Rectal smooth muscle tissue (tissue), 1 donor: ENCODE measurements around the gene THAP4.

Source experiments
- H3K27ac ChIP-seq: one replicate; pipeline ENCODE4 v1.7.0; 2013; ENCODE audit warnings: low read depth, low read length, inconsistent platforms
- H3K27me3 ChIP-seq: one replicate; pipeline ENCODE4 v1.7.0; 2013; ENCODE audit warnings: low read length; ENCODE audit not compliant: control insufficient read depth, insufficient read depth
- H3K36me3 ChIP-seq: one replicate; pipeline ENCODE4 v1.7.0; 2013; ENCODE audit warnings: low read length; ENCODE audit not compliant: control insufficient read depth, insufficient read depth
- H3K4me1 ChIP-seq: one replicate; pipeline ENCODE4 v1.7.0; 2013; ENCODE audit warnings: low read length; ENCODE audit not compliant: control insufficient read depth, insufficient read depth
- H3K4me3 ChIP-seq: one replicate; pipeline ENCODE4 v1.7.0; 2013; ENCODE audit warnings: low read length
- H3K9ac ChIP-seq: one replicate; pipeline ENCODE4 v1.7.0; 2013; ENCODE audit warnings: low read length

Gene THAP4

DNA sequence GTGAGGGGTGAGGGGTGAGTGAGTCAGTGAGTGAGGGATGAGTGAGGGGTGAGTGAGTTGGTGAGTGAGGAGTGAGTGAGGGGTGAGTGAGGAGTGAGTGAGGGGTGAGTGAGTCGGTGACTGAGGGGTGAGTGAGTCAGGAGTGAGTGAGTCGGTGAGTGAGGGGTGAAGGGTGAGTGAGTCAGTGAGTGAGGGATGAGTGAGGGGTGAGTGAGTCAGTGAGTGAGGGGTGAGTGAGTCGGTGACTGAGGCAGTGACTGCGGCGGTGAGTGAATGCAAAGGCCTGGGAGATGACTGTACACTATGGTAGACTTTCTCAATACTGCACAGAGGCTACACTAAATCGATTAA, 16.6 kb downstream of the THAP4 start:
- H3K9ac ChIP-seq, result no peak overlapping the region
- H3K4me1 ChIP-seq, result no peaks in the 10 kb centered on the region
- peaks cover 3% of the 10 kb centered on the region for H3K36me3 ChIP-seq
- H3K4me3 ChIP-seq, result no peak overlapping the region
- no peaks in the 10 kb centered on the region for H3K27me3 ChIP-seq
- no peak overlapping the region for H3K27ac ChIP-seq

DNA sequence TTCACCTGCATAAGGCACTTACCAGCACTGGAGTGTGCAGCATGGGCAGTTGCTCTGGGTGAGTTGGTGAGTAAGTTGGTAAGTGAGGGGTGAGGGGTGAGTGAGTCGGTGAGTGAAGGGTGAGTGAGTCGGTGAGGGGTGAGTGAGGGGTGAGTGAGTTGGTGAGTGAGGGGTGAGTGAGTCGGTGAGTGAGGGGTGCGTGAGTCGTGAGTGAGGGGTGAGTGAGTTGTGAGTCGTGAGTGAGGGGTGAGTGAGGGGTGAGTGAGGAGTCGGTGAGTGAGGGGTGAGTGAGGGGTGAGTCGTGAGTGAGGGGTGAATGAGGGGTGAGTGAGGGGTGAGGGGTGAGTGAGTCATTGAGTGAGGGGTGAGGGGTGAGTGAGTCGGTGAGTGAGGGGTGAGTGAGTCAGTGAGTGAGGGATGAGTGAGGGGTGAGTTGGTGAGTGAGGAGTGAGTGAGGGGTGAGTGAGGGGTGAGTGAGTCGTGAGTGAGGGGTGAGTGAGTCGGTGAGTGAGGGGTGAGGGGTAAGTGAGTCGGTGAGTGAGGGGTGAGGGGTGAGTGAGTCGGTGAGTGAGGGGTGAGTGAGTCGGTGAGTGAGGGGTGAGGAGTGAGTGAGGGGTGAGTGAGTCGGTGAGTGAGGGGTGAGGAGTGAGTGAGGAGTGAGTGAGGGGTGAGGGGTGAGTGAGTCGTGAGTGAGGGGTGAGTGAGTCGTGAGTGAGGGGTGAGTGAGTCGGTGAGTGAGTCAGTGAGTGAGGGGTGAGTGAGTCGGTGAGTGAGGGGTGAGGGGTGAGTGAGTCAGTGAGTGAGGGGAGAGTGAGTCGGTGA, 17.1 kb downstream of the THAP4 start:
- H3K4me3 ChIP-seq, result no peak overlapping the region
- no peaks in the 10 kb centered on the region for H3K27me3 ChIP-seq
- H3K36me3 ChIP-seq, result peaks cover 3% of the 10 kb centered on the region
- H3K4me1 ChIP-seq, result no peaks in the 10 kb centered on the region
- H3K27ac ChIP-seq, result no peak overlapping the region
- no peak overlapping the region for H3K9ac ChIP-seq

DNA sequence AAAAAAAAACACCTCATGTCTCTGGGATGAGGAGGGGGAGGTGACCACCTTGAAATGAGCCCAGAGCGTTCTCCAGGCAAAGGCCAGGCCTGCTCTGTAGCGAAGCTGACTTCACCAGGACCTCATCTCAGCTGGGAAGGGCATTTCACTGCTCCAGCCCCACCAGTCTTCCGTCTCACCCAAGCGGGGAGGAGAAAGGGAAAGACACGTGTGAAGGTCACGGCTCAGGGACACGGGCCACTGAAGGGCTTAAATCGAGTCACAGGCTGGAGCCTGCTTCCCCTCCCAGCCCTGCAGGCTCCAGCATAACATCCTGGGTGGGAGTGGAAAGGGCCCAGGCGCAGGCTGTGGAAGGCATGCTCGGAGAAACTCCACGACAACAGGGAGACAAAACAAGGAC, 18.1 kb downstream of the THAP4 start:
- H3K4me3 ChIP-seq, result no peak overlapping the region

DNA sequence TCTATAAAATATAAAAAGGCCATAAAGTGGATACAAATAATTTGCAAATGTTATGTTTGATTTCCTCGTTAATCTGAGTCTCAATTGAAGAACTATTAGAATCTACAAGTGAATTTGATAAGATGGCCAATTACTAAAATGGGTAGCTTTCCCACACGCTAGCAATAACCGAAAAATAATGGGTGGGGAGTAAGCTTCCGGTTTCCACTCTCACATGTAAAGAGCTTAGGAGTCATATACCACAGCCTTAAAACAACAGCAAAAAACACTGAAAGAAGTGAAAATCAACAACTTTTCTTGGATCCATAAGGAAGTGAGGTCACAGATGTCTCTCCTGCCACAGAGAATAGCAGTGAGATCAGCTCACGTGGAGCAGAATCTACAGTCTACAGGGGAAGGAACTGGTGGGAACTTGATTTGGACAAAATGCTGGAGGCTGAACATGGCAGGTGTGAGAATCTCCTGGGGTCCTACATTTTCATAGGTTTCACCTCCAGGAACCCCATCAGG, 18.6 kb downstream of the THAP4 start:
- H3K36me3 ChIP-seq, result peaks cover 3% of the 10 kb centered on the region
- no peak overlapping the region for H3K4me3 ChIP-seq
- no peak overlapping the region for H3K9ac ChIP-seq
- no peaks in the 10 kb centered on the region for H3K27me3 ChIP-seq
- H3K4me1 ChIP-seq, result no peaks in the 10 kb centered on the region
- no peak overlapping the region for H3K27ac ChIP-seq

More for the DNA sequence above, 18.1 kb downstream of the THAP4 start:
- Histone ChIP-seq H3K9ac (no peak overlapping the region), H3K27me3 (no peaks in the 10 kb centered on the region), H3K36me3 (peaks cover 3% of the 10 kb centered on the region), H3K27ac (no peak overlapping the region), H3K4me1 (no peaks in the 10 kb centered on the region)

DNA sequence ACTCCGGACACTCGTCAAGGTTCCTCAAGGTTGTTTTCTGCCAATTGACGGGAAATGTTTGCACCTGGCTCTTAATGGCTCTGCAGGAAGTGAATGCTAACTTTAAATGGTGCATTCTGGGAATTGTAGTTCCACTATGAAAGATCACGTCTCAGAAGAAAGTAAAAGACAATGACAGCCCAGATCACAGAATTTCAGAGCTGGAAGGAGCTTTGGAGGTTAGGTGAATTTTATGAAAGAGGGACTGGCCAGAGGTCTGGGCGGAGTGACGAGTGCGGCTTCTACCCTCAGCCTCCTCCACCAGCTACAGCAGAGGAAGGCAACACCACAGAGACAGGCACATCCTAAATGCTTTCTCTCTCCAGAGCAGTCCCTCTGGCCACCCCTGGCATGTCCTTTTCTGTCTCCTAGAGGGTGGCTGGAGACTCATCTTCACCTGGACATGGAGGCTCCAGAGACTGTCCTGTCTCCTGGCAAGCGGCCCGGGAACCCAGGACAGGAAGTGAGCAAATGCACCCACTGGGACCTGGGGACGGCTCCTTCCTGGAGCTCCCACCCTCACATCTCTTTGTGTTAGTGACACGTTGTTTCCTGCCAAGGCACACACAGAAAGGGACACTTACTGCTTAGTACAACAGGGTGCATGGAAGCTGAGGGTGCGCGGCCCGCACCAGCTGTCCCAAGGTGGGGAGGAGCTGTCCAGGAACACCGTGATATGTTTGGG, 19.4 kb downstream of the THAP4 start:
- H3K9ac ChIP-seq, result no peak overlapping the region
- H3K36me3 ChIP-seq, result peaks cover 4% of the 10 kb centered on the region
- no peaks in the 10 kb centered on the region for H3K27me3 ChIP-seq
- H3K4me1 ChIP-seq, result no peaks in the 10 kb centered on the region
- H3K27ac ChIP-seq, result no peak overlapping the region
- peak overlapping the region; percentile 49 for H3K4me3 ChIP-seq

DNA sequence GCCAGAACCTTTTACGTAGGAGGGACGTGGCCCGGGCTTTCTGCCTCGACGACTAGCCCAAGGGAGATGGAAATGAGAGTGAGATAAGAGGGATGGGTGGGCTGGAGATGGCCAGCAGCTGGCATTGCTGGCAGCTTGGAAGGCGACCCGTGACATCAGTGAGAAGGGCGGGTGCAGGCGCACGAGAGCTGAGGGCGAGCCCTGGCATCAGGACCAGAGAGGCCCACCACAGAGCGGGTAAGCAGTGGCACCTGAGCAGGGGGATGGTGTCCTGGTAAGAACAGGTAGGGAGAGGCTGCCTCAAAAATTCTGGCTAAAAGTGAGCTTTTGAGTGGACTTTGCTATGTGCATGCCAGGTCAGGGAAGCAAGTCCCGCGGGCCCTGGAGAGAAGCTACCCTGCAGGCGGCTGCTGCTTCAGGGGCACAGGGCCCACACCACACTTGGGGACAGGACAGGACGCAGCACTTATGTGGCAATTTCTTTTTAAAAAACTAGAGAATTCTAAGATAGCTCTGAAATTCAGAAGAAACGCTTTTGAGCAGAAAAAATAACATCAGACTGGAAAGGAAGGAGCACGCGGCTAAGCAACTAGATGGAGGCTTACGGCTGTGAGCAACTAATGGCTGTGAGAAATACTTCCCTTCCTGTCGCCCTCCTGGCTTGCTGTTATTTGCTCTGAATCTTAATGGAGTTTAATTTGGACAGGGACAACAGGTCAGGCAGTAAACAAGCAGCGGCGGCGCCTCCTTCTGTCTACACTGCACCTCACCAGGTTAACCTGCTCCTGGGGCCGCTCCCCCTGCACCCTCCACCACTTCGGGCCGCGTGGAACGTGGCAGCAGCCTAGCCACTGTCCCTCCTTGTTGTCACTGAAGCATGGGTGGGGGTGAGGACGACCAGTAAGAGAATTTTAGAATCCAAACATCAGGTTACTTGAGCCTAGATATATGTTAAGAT, 20.5 kb downstream of the THAP4 start:
- H3K9ac ChIP-seq, result no peak overlapping the region
- no peak overlapping the region for H3K4me3 ChIP-seq
- peaks cover 4% of the 10 kb centered on the region for H3K36me3 ChIP-seq
- no peaks in the 10 kb centered on the region for H3K27me3 ChIP-seq
- peaks cover 4% of the 10 kb centered on the region for H3K4me1 ChIP-seq
- H3K27ac ChIP-seq, result no peak overlapping the region

DNA sequence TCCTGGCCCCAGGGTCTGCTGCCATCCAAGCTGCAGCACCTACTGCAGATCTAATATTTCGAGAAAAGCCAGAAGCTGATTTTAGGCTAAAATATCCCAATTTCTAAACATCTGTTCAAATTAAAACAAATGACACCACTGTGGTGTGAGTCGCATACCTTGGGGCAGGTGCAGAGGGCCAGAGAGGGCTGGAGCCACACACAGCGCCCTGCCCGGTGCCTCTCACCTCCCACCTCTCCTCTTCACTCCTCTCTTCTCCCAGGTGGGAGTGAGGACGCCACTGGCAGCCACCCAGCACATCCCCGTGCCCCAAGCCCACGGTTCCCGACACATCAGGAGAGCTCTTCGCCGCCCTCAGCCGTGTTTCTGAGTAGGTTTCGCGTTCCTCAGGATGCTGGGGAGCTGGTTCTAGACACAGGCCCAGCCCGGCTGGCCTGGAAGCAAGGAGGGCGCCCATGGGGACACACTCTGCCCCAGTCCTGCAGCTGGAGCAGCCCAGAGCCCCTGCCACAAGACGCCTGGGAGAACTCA, 21.4 kb downstream of the THAP4 start:
- Histone ChIP-seq H3K9ac (no peak overlapping the region), H3K4me1 (peaks cover 4% of the 10 kb centered on the region)

DNA sequence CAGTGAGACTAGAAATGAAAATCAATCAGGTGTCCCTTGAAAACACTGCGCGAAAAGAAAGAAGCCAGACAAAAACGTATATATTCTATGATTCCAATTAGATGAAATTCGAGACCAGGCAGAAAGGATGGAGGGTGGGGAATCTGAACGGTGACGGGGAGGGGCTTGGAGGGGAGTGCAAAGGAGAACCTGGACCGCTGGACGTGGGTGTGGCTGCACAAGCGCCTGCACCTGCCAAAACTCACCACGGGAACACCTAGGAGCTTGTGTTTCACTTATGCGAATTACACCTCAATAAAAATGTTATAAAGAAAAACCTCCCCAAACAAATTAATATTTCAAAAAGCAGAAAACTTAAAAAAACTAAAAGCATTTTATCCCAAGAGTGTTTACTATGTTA, 21.9 kb downstream of the THAP4 start:
- Histone ChIP-seq H3K36me3 (peaks cover 2% of the 10 kb centered on the region), H3K9ac (no peak overlapping the region), H3K4me1 (peaks cover 4% of the 10 kb centered on the region), H3K27ac (no peak overlapping the region), H3K27me3 (no peaks in the 10 kb centered on the region), H3K4me3 (no peak overlapping the region)

More for the DNA sequence above, 21.4 kb downstream of the THAP4 start:
- H3K27ac ChIP-seq, result no peak overlapping the region
- no peaks in the 10 kb centered on the region for H3K27me3 ChIP-seq
- H3K4me3 ChIP-seq, result no peak overlapping the region
- peaks cover 4% of the 10 kb centered on the region for H3K36me3 ChIP-seq

DNA sequence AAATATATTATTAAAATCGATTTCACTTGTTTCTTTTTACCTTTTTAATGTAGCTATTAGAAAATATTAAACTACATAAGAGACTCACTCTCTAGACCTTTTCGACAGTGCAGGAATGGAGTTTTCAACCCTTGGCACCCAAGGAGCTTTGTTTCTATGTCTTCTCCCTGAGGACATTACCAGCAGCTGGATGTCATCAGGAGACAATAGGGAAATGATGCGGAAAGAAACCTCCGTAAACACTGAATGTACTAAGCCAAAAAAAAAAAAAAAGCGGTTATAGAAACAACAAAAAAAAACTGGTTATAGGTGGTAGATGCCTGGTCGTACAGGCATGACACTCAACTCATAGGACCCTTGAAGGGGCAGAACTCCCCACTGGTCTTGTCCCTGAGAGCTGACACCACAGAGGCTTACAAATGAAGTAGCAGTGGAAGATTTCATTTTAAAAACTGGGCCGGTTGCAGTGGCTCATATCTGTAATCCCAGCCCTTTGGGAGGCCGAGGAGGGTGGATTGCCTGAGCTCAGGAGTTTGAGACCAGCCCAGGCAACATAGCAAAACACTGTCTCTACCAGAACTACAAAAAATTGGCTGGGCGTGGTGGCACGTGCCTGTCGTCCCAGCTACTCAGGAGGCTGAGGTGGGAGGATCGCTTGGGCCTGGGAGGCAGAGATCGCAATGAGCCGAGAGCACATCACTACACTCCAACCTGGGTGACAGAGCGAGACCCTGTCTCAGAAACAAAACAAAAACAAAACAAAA, 23.8 kb downstream of the THAP4 start:
- H3K4me1 ChIP-seq, result peaks cover 4% of the 10 kb centered on the region

DNA sequence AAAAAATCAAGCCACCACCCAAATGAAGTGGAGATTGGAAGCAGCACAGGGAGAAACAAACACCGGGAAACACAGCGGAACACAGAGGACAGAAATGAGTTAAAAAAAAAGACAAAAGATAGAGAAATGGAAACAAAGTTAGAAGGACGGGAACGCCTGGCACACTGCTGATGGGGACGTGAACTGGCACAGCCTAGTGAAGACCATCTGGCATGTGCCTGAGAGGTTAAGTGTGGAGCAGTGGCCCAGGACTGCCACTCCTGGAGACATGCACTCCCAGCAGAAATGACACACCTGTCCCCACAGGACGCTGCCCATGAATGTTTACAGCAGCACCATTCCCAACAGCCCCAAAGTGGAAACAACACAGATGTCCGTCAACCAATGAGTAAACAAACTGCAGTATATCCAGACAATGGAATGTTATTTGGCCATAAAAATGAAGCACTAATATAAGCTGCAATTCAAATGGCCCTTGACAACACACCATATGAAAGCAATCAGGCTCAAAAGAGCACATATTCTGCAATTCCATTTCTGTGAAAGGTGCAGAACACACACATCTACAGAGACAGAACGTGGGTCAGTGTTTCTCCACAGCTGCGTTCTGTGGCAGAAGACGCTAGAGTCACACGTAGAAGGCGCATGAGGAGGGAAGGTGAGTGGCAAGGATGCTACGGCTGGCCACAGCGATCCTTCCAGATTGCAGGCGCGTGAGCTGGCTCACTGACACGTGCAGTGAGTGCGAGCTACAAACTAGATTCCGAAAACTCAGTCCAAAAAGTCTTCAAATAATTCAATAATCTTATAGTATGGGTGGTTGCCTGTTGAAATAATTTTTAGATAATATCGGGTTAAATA, 24.6 kb downstream of the THAP4 start:
- Histone ChIP-seq H3K27me3 (no peaks in the 10 kb centered on the region), H3K27ac (no peak overlapping the region), H3K4me1 (peaks cover 4% of the 10 kb centered on the region), H3K4me3 (no peak overlapping the region), H3K36me3 (peaks cover 2% of the 10 kb centered on the region), H3K9ac (no peak overlapping the region)

More for the DNA sequence above, 23.8 kb downstream of the THAP4 start:
- Histone ChIP-seq H3K36me3 (peaks cover 2% of the 10 kb centered on the region), H3K27ac (peak overlapping the region; percentile 21), H3K27me3 (no peaks in the 10 kb centered on the region), H3K4me3 (no peak overlapping the region), H3K9ac (no peak overlapping the region)

DNA sequence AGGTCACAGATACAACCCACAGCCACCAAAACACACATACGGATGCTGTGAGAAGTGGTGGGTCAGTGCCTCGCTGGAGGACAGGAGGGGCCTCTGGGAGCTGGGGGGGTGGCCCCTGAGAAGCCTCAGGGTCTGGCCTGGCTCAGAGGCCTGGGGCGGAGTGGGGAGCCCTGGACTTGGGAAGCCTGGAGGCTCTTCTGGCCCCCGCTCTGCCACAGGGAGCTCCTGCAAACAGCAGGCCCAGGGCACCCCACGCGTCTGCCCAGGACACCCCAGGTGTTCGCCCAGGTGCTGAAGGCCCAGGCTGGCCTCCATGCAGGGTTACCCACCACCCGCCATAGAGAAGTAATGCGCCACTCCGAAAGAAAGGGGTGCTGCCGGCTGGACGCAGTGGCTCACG, 25.9 kb downstream of the THAP4 start:
- H3K9ac ChIP-seq, result no peak overlapping the region
- peaks cover 2% of the 10 kb centered on the region for H3K36me3 ChIP-seq
- H3K4me1 ChIP-seq, result peaks cover 4% of the 10 kb centered on the region
- H3K4me3 ChIP-seq, result no peak overlapping the region
- no peaks in the 10 kb centered on the region for H3K27me3 ChIP-seq
- H3K27ac ChIP-seq, result peak overlapping the region; percentile 71
